ENCODE data around the gene ITGA1.

DNA sequence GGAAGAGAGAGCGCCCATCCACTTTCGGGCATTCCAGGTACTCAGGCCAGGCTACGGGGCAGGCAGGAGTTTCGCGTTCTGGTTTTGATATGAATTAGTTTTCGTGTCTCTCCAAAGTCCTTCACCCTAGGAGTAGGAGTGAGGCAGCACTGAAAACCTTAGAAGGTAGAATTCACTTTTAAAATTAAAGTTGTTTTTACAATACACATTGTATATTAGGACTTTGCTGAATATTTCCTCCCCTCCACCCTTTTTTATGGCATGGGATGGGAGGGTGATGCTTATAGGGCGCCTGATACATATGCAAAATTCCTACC, 747 bp downstream of the ITGA1 start:
- TF ChIP-seq, protein P1, sequence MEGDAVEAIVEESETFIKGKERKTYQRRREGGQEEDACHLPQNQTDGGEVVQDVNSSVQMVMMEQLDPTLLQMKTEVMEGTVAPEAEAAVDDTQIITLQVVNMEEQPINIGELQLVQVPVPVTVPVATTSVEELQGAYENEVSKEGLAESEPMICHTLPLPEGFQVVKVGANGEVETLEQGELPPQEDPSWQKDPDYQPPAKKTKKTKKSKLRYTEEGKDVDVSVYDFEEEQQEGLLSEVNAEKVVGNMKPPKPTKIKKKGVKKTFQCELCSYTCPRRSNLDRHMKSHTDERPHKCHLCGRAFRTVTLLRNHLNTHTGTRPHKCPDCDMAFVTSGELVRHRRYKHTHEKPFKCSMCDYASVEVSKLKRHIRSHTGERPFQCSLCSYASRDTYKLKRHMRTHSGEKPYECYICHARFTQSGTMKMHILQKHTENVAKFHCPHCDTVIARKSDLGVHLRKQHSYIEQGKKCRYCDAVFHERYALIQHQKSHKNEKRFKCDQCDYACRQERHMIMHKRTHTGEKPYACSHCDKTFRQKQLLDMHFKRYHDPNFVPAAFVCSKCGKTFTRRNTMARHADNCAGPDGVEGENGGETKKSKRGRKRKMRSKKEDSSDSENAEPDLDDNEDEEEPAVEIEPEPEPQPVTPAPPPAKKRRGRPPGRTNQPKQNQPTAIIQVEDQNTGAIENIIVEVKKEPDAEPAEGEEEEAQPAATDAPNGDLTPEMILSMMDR (conservative IDR thresholded peaks at IDR 0.05; ENCODE audit: low read length) = no peak
- TF ChIP-seq EZH2phosphoT487 (IDR thresholded peaks at IDR 0.05; ENCODE audit: borderline replicate concordance, low read depth, low read length) = no peak

All from OCI-LY7 (cell line).